ENCODE measurements around the gene KCNK15. TPM values are rescaled to one million over a fixed set of nuclear protein-coding genes. Genes with fewer than 3 reads are reported as not detected.

KCNK15 gene
- total and polyA plus RNA-seq, 2 donors, result 0.21 to 0.67 TPM

DNA sequence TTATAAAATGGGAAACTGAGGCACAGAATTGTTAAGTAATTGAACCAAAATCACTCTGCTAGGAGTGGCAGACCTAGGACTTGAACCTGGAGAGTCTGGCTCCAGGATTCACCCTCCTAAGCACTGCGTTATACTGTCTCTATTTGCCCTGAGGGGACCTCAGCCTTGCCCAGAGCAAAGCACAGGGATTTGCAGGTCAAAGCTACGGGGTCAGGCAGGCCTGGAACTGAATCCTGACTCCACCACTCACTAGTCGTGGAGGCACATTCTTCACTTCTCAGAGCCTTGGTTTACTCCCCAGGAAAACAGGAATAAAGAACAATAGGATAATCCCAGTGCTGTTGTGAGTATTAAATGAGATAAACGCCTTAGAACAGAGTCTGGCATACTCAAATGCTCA, 19.4 kb downstream of the KCNK15 start:
- Histone ChIP-seq H3K4me1 (ENCODE audit: insufficient read depth) (no peaks in the 10 kb centered on the region), H3K4me3 (ENCODE audit: low read depth, low read length) (no peak overlapping the region), H3K27ac (ENCODE audit: low read depth) (no peak overlapping the region), H3K36me3 (ENCODE audit: insufficient read depth) (no peaks in the 10 kb centered on the region)
- DNase-seq (ENCODE audit: extremely low spot score), result no peak
- WGBS, result 33% methylated on average over 4 of the region's 4 CpGs

DNA sequence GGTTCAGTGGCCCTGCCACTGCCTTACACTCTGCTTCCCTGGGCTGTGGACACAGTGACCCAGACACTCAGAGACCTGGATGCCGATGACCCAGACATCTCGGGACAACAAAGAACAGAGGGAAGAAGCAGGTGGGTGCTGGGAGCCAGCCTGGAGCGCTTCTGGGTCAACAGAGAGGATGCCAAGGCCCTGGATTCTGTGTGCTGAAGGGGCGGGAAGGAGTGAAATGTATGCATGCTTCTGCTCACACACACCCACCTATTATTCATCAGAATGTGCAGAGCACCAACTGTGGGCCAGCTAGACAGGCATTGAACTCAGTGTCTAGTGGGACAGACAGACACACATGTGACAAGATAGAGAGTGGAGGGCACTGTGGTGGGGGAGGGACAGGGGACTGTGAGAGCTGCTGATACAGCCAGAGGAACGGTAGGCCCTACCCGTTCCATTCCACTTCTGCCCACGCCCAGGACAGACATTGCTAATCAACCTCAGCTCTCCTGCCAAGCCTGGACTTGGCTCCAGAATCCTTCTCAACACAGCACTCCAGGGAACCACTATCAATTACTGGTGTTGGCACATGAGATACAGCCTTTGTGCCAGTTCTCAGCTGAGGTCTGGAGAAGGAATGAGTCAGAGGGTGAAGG, 20.2 kb downstream of the KCNK15 start:
- H3K4me3 ChIP-seq (ENCODE audit: low read depth, low read length), result no peak overlapping the region
- H3K36me3 ChIP-seq (ENCODE audit: insufficient read depth), result no peaks in the 10 kb centered on the region
- WGBS, result 57% methylated on average over 7 of the region's 7 CpGs
- no peaks in the 10 kb centered on the region for H3K4me1 ChIP-seq (ENCODE audit: insufficient read depth)
- H3K27ac ChIP-seq (ENCODE audit: low read depth), result no peak overlapping the region
- no peak for DNase-seq (ENCODE audit: extremely low spot score)

DNA sequence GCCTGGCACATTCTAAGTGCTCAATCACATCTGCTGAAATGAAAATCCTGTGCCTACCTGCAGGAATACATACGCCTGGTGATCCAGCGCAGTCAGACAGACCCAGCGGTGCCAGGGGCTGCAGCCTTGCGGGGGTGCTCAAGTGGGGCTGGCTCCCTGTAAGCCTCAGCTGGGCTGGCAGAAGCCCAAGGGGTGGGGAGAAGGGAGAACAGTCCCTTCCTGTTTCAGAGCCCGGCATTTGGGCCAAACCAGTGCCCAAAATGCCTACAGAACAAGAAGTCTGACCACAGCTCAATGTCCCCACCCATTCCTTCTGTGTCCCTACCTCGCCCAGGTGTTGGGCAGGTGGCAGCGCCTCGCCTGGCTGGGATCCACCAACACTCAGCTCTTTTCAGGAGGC, 22.6 kb downstream of the KCNK15 start:
- no peak overlapping the region for H3K4me3 ChIP-seq (ENCODE audit: low read depth, low read length)
- DNase-seq (ENCODE audit: extremely low spot score), result no peak
- H3K36me3 ChIP-seq (ENCODE audit: insufficient read depth), result no peaks in the 10 kb centered on the region
- 77% methylated on average over 8 of the region's 8 CpGs for WGBS
- no peaks in the 10 kb centered on the region for H3K4me1 ChIP-seq (ENCODE audit: insufficient read depth)
- H3K27ac ChIP-seq (ENCODE audit: low read depth), result no peak overlapping the region

DNA sequence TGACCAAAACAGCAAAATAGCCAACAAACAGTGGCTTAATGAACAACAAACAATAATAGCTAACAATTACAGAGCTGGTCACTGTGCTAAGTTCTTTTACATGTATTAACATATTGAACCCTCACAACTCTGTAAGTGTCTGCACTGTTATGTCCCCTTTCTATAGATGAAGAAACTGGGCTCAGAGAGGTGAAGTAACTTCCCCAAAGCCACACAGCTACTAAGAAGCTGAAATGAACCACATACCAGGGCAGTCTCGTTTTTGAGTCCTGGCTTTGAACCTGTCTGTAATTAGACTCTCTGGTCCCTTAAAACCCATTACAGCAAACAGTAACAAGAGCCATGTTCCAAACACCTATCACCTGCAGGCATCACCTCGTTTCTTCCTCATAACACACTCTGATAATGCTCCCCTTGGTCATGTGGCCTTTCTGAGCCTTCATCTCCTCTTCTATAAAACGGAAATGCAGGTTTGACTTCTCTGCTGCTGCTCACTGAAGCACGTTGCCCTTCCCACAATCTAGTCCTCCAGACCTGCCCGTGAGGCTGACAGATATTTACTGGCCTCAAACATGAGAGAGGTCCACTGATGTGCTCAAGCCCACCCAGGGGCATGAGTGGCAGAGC, 23.3 kb downstream of the KCNK15 start:
- Histone ChIP-seq H3K36me3 (ENCODE audit: insufficient read depth) (no peaks in the 10 kb centered on the region), H3K27ac (ENCODE audit: low read depth) (no peak overlapping the region), H3K4me3 (ENCODE audit: low read depth, low read length) (no peak overlapping the region), H3K4me1 (ENCODE audit: insufficient read depth) (no peaks in the 10 kb centered on the region)
- no peak for DNase-seq (ENCODE audit: extremely low spot score)
- WGBS, result 36% methylated on average over 5 of the region's 5 CpGs

DNA sequence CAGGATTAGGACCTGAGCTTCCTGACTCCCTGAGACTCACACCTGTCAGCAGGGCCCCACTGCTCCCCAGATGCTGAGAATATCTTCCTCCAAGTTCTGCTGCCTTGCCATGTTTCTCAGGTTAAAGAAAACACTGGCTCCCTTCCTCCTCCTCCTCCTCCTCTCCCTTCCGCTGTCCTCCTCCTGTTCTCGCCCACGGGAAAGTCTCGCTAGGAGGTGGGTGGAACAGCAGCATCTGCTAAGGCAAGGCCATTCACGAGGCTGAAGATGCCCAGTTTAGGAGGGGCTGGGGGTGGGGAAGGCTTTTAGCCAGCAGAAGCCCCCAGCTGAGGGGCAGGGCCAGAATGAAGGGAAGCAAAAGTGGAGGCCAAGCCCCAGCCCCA, 23.8 kb downstream of the KCNK15 start:
- no peak overlapping the region for H3K27ac ChIP-seq (ENCODE audit: low read depth)
- no peaks in the 10 kb centered on the region for H3K4me1 ChIP-seq (ENCODE audit: insufficient read depth)
- H3K4me3 ChIP-seq (ENCODE audit: low read depth, low read length), result no peak overlapping the region
- no peaks in the 10 kb centered on the region for H3K36me3 ChIP-seq (ENCODE audit: insufficient read depth)
- WGBS, result 40% methylated on average over 5 of the region's 5 CpGs
- DNase-seq (ENCODE audit: extremely low spot score), result no peak

DNA sequence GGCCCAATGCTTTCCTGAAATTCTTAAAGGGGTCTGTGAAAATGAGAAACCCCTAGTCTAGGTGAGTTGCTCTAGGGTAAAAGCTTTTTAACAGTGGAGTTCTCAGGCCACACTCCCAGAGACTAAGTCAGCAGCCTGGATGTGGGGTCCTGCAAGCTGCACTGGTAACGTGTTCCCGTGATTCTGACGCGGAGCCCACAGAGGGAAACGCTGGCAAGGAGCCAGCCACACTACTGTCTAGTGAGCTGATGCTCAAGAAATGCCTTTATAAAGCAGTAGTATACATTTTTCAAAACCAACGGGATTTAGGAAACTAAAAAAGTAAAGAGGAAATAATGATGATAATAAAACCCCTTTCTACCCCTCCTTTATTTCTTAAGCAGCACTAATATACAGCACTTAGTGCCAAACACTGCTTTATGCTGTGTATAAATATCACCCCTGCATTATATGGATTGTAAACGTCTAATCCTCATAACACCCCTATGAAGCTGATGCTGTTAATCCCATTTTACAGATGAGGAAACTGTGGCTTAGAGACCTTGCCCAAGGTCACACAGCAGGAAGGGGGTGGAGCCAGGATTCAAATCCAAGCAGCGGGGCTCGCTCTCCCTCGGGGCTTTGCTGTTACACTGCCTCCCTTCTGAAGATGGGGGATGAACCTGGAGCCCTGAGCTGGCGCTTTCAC, 25.0 kb downstream of the KCNK15 start:
- 40% methylated on average over 11 of the region's 11 CpGs for WGBS
- Histone ChIP-seq H3K4me3 (ENCODE audit: low read depth, low read length) (no peak overlapping the region), H3K36me3 (ENCODE audit: insufficient read depth) (no peaks in the 10 kb centered on the region), H3K4me1 (ENCODE audit: insufficient read depth) (no peaks in the 10 kb centered on the region), H3K27ac (ENCODE audit: low read depth) (no peak overlapping the region)
- no peak for DNase-seq (ENCODE audit: extremely low spot score)

DNA sequence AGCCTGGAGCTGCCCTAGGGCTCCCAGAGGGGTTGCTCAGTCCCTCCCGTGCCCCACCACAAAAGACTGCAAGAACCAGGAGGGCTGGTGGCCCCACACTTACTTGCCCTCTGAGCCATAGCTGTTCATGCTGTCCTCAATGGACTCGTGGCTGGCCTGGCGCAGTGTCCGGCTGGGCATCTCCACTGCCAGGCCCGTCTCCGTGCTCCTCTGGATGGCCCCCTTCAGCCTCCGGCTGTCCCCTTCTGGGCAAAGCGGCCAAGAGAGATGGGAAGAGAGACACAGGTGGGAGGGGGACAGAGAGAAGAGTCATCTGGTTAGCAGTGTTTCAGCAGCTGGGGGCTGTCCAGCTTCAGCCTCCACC, 25.5 kb downstream of the KCNK15 start:
- H3K4me1 ChIP-seq (ENCODE audit: insufficient read depth), result no peaks in the 10 kb centered on the region
- no peak for DNase-seq (ENCODE audit: extremely low spot score)
- H3K4me3 ChIP-seq (ENCODE audit: low read depth, low read length), result no peak overlapping the region
- no peak overlapping the region for H3K27ac ChIP-seq (ENCODE audit: low read depth)
- no peaks in the 10 kb centered on the region for H3K36me3 ChIP-seq (ENCODE audit: insufficient read depth)
- 81% methylated on average over 8 of the region's 8 CpGs for WGBS

DNA sequence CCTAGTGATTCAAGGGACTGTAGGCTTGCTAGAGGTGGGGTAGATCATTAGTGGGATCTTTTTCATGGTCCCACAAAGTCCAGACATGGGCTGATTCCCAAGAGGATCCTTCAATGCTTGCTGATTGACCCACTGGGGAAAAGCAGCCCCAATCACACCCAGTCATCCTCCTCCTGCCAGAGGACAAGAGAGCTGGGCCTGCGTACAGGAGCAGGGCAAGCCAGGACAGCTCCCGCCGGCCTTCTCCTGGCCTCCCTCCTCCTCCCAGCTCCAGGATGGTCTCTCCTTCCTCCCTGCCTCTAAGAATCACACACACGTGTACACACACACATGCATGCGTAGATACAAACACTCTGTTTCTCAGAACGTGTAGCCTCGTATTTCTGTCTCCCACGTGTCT, 27.0 kb downstream of the KCNK15 start:
- no peaks in the 10 kb centered on the region for H3K36me3 ChIP-seq (ENCODE audit: insufficient read depth)
- no peak for DNase-seq (ENCODE audit: extremely low spot score)
- WGBS, result 56% methylated on average over 8 of the region's 8 CpGs
- H3K4me3 ChIP-seq (ENCODE audit: low read depth, low read length), result no peak overlapping the region
- H3K27ac ChIP-seq (ENCODE audit: low read depth), result no peak overlapping the region
- H3K4me1 ChIP-seq (ENCODE audit: insufficient read depth), result no peaks in the 10 kb centered on the region

DNA sequence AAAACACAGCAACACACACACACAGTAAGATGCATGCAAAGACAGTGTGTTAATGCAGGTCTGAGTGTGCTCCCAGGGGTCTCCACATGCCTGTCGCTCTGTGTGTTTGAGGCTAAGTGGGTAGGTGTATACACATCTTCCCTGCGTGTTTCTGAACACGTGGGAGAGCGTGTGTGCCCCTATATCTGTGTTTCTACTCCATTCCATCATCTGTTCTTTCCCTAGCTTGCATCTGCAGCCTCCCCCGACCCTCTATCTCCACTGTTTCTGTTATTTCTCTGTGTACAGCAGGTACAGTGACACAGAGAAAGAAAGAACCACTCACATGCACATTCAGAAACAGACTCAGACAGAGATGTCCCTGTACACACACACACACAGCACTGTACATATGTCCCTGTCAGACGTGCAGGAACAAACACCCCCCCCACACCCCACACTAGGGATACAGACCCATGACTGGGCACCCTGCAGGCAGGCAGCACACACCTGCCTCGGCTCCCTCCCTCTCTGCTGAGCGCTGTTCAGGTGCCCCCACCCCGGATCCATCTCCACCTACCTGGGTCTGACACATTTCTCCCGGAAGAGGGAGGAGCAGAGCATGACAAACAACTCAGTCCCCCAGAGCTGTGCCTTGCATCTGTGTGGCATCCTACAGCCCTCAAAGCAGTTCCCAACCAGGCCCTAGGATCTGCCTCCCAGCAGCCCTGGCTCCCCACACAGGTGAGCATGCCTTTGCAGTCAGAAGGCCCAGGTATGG, 27.6 kb downstream of the KCNK15 start:
- DNase-seq (ENCODE audit: extremely low spot score), result no peak
- Histone ChIP-seq H3K27ac (ENCODE audit: low read depth) (no peak overlapping the region), H3K4me1 (ENCODE audit: insufficient read depth) (no peaks in the 10 kb centered on the region), H3K36me3 (ENCODE audit: insufficient read depth) (no peaks in the 10 kb centered on the region), H3K4me3 (ENCODE audit: low read depth, low read length) (no peak overlapping the region)
- 49% methylated on average over 10 of the region's 10 CpGs for WGBS

DNA sequence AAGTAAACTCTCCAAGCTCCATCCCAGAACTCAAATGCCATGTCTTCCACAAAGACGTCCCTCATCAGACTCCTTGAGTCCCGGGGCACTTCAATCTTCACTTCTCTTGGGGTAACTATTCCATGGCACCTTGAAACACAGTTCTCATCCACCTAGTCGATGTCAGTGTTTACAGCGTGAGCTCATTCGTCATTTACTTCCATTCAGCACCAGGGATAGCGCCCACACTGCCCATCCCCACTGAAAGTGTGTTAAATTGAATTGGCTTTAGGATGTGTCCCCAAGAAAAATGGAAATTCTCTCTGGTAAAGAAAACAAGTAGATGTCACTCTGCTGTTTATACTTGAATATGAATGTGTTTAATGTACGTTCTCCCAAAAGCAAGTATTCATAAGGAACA, 31.3 kb downstream of the KCNK15 start:
- no peak for DNase-seq (ENCODE audit: extremely low spot score)
- WGBS, result 15% methylated on average over 7 of the region's 7 CpGs
- H3K36me3 ChIP-seq (ENCODE audit: insufficient read depth), result no peaks in the 10 kb centered on the region
- no peaks in the 10 kb centered on the region for H3K4me1 ChIP-seq (ENCODE audit: insufficient read depth)
- H3K4me3 ChIP-seq (ENCODE audit: low read depth, low read length), result no peak overlapping the region
- no peak overlapping the region for H3K27ac ChIP-seq (ENCODE audit: low read depth)

DNA sequence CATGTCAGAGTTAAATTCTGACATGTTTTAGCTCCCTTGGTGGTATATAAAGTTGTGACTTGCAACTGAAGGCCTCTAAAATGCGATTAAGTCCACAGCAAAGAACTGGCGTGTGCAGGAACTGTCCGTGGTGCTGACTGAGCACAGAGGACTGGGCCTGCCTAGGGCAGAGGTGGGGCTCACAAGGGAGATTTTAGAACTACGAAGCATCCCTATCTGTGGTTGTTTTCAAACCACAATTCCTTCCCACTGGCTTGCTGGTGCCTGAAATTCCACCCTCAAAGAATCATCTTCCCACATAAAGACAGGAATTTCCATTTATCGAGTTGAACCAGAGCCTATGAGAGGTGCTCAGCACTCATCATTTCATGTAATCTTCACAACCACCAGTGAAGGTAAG, 34.6 kb downstream of the KCNK15 start:
- Histone ChIP-seq H3K27ac (ENCODE audit: low read depth) (no peak overlapping the region), H3K4me3 (ENCODE audit: low read depth, low read length) (no peak overlapping the region), H3K4me1 (ENCODE audit: insufficient read depth) (no peaks in the 10 kb centered on the region), H3K36me3 (ENCODE audit: insufficient read depth) (no peaks in the 10 kb centered on the region)
- WGBS, result 26% methylated on average over 5 of the region's 5 CpGs
- no peak for DNase-seq (ENCODE audit: extremely low spot score)

DNA sequence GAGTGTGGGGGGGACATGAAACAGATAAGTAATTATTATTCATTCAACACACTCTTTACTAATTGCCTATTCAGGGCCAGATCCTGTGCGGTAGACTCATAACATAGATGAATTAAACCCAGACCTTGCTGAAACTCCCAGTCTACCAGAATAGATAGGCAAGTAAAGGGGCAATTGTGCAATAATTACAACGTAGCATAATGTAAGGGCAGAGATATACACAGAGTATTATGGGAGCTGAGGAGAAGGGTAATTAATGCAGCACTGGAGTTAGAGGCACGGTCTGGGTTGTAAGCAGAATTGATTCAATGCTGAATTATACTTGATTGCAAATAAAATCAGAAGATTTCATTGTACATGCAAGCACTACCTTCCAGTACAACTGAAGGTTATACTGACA, 35.5 kb downstream of the KCNK15 start:
- Histone ChIP-seq H3K4me3 (ENCODE audit: low read depth, low read length) (no peak overlapping the region), H3K27ac (ENCODE audit: low read depth) (no peak overlapping the region), H3K4me1 (ENCODE audit: insufficient read depth) (no peaks in the 10 kb centered on the region), H3K36me3 (ENCODE audit: insufficient read depth) (no peaks in the 10 kb centered on the region)
- DNase-seq (ENCODE audit: extremely low spot score), result no peak
- 81% methylated on average over 3 of the region's 3 CpGs for WGBS

DNA sequence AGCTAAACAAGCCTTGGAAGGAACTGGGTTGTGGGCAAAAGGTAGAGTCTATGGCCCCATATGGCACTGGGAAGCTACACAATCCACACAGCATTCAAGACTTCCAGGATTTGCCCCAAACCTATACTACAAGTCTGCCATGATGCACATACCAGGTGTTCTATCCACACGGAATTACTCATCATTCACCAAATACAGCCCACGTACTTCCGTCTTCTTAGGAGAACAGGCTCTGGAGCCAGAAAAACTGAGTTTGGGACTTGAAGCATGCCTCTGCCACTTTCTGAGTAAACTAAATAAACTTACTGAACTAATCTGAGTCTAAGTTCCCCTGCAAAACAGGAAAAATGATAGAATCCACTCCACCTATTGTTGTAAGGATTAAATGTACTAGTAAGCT, 36.1 kb downstream of the KCNK15 start:
- H3K27ac ChIP-seq (ENCODE audit: low read depth), result no peak overlapping the region
- H3K36me3 ChIP-seq (ENCODE audit: insufficient read depth), result no peaks in the 10 kb centered on the region
- WGBS, result 88% methylated on average over 3 of the region's 3 CpGs
- no peak for DNase-seq (ENCODE audit: extremely low spot score)
- H3K4me1 ChIP-seq (ENCODE audit: insufficient read depth), result no peaks in the 10 kb centered on the region
- no peak overlapping the region for H3K4me3 ChIP-seq (ENCODE audit: low read depth, low read length)

DNA sequence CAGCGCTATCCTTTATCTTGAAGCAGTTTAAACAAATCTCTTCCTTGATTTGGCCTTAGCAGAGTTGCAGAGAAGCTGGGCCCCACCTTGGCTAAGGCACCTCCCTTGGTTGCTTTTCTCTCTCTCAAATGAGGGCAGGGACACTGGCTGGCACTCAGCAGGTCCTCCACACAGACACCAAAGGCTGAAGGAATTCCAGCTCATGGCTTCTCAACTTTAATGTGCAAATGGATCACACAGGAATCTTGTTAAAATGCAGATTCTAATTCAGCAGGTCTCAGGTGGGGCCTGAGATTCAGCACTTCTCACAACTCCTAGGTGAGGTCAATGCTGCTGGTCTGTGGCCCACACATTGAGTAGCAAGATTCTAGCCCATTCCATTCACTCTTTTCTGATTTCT, 39.0 kb downstream of the KCNK15 start:
- no peak overlapping the region for H3K4me3 ChIP-seq (ENCODE audit: low read depth, low read length)
- H3K4me1 ChIP-seq (ENCODE audit: insufficient read depth), result no peaks in the 10 kb centered on the region
- 57% methylated on average over 1 of the region's 1 CpG for WGBS
- DNase-seq (ENCODE audit: extremely low spot score), result no peak
- no peaks in the 10 kb centered on the region for H3K36me3 ChIP-seq (ENCODE audit: insufficient read depth)
- H3K27ac ChIP-seq (ENCODE audit: low read depth), result no peak overlapping the region
